HUES6 (cell line): Measurements from ENCODE around the gene MYO7A.

ENCODE experiments used
- H3K27ac ChIP-seq: 2 replicates; pipeline ENCODE4 v1.7.0; 2013; ENCODE audit warnings: low read depth, mild to moderate bottlenecking, low read length, inconsistent platforms
- H3K27me3 ChIP-seq: 2 replicates; pipeline ENCODE4 v1.6.1; 2013; ENCODE audit warnings: low read length; ENCODE audit not compliant: control insufficient read depth, insufficient read depth
- H3K36me3 ChIP-seq: 2 replicates; pipeline ENCODE4 v1.6.1; 2013; ENCODE audit warnings: low read length; ENCODE audit not compliant: control insufficient read depth, insufficient read depth
- H3K4me1 ChIP-seq: 2 replicates; pipeline ENCODE4 v1.6.1; 2013; ENCODE audit warnings: low read length; ENCODE audit not compliant: control insufficient read depth, insufficient read depth
- H3K4me3 ChIP-seq: 2 replicates; pipeline ENCODE4 v1.5.1; 2013; ENCODE audit warnings: low read depth, low read length
- H3K9ac ChIP-seq: one replicate; pipeline ENCODE4 v1.6.1; 2013; ENCODE audit warnings: mild to moderate bottlenecking, low read length
- H3K9me3 ChIP-seq: 2 replicates; pipeline ENCODE4 v1.6.1; 2013; ENCODE audit warnings: low read depth, low read length; ENCODE audit not compliant: control insufficient read depth, insufficient read depth

The MYO7A gene

GRCh38 chr11:77129842-77130756, 2.1 kb downstream of the MYO7A start:
- no peak overlapping the region for H3K9ac ChIP-seq
- no peaks in the 10 kb centered on the region for H3K36me3 ChIP-seq
- no peaks in the 10 kb centered on the region for H3K27me3 ChIP-seq
- H3K27ac ChIP-seq = no peak overlapping the region
- peaks cover 15% of the 10 kb centered on the region for H3K4me1 ChIP-seq
- no peak overlapping the region for H3K4me3 ChIP-seq
- no peaks in the 10 kb centered on the region for H3K9me3 ChIP-seq

- Histone ChIP-seq H3K27me3 (no peaks in the 10 kb centered on the region), H3K9ac (no peak overlapping the region), H3K36me3 (no peaks in the 10 kb centered on the region), H3K9me3 (no peaks in the 10 kb centered on the region), H3K27ac (no peak overlapping the region), H3K4me3 (no peak overlapping the region), H3K4me1 (peaks cover 15% of the 10 kb centered on the region)
These were observed 2.9 kb downstream of the MYO7A start for GRCh38 chr11:77130763-77131513.

- no peak overlapping the region for H3K4me3 ChIP-seq
- peaks cover 15% of the 10 kb centered on the region for H3K4me1 ChIP-seq
- no peaks in the 10 kb centered on the region for H3K36me3 ChIP-seq
- no peaks in the 10 kb centered on the region for H3K27me3 ChIP-seq
- H3K9ac ChIP-seq = no peak overlapping the region
- no peaks in the 10 kb centered on the region for H3K9me3 ChIP-seq
- no peak overlapping the region for H3K27ac ChIP-seq
These were observed 3.5 kb downstream of the MYO7A start for GRCh38 chr11:77131560-77131959.

GRCh38 chr11:77135069-77135468, 7.0 kb downstream of the MYO7A start:
- Histone ChIP-seq H3K9ac (no peak overlapping the region), H3K9me3 (no peaks in the 10 kb centered on the region), H3K36me3 (no peaks in the 10 kb centered on the region), H3K27ac (no peak overlapping the region), H3K4me1 (peaks cover 3% of the 10 kb centered on the region; the same call in 1 of the 2 replicates), H3K27me3 (no peaks in the 10 kb centered on the region), H3K4me3 (no peak overlapping the region)

- Histone ChIP-seq H3K4me1 (peaks cover 11% of the 10 kb centered on the region), H3K27me3 (no peaks in the 10 kb centered on the region), H3K36me3 (no peaks in the 10 kb centered on the region), H3K27ac (no peak overlapping the region), H3K9ac (no peak overlapping the region), H3K9me3 (no peaks in the 10 kb centered on the region), H3K4me3 (no peak overlapping the region)
These were observed 8.0 kb downstream of the MYO7A start for GRCh38 chr11:77136074-77136473.

GRCh38 chr11:77136784-77137420, 8.9 kb downstream of the MYO7A start:
- Histone ChIP-seq H3K9ac (no peak overlapping the region), H3K27me3 (no peaks in the 10 kb centered on the region), H3K9me3 (no peaks in the 10 kb centered on the region), H3K27ac (no peak overlapping the region), H3K36me3 (no peaks in the 10 kb centered on the region), H3K4me1 (peaks cover 11% of the 10 kb centered on the region), H3K4me3 (no peak overlapping the region)

GRCh38 chr11:77137421-77137820, 9.4 kb downstream of the MYO7A start:
- Histone ChIP-seq H3K27ac (no peak overlapping the region), H3K4me3 (no peak overlapping the region), H3K4me1 (peaks cover 11% of the 10 kb centered on the region), H3K9ac (no peak overlapping the region), H3K9me3 (no peaks in the 10 kb centered on the region), H3K27me3 (no peaks in the 10 kb centered on the region), H3K36me3 (no peaks in the 10 kb centered on the region)

GRCh38 chr11:77138106-77138649, 10.1 kb downstream of the MYO7A start:
- H3K4me3 ChIP-seq = no peak overlapping the region
- H3K9me3 ChIP-seq = no peaks in the 10 kb centered on the region
- no peaks in the 10 kb centered on the region for H3K36me3 ChIP-seq
- H3K27me3 ChIP-seq = no peaks in the 10 kb centered on the region
- no peak overlapping the region for H3K27ac ChIP-seq
- no peak overlapping the region for H3K9ac ChIP-seq
- H3K4me1 ChIP-seq = peaks cover 11% of the 10 kb centered on the region

GRCh38 chr11:77139201-77139600, 11.2 kb downstream of the MYO7A start:
- Histone ChIP-seq H3K4me1 (peaks cover 11% of the 10 kb centered on the region), H3K36me3 (no peaks in the 10 kb centered on the region), H3K27me3 (no peaks in the 10 kb centered on the region), H3K27ac (no peak overlapping the region), H3K9me3 (no peaks in the 10 kb centered on the region), H3K9ac (no peak overlapping the region), H3K4me3 (no peak overlapping the region)

- no peaks in the 10 kb centered on the region for H3K9me3 ChIP-seq
- H3K27me3 ChIP-seq = no peaks in the 10 kb centered on the region
- H3K4me3 ChIP-seq = no peak overlapping the region
- no peak overlapping the region for H3K9ac ChIP-seq
- no peak overlapping the region for H3K27ac ChIP-seq
- H3K36me3 ChIP-seq = no peaks in the 10 kb centered on the region
- peaks cover 11% of the 10 kb centered on the region for H3K4me1 ChIP-seq
These were observed 12.3 kb downstream of the MYO7A start for GRCh38 chr11:77140231-77140851.
